Sigmoid colon (tissue), 4 donors: Measurements from ENCODE around the gene GRID1.

Source experiments
- POLR2AphosphoS5 ChIP-seq, 4 donors: sonication (generic); formaldehyde crosslinking; IDR thresholded peaks; one replicate each; pipeline ENCODE4 v1.6.1; 2017; ENCODE audit warnings: antibody characterized with exemption in 4 of 4
- TF ChIP-seq, protein P1 (sequence below), 4 experiments: fragments of 450-650 bp in 3 of 4; fragments of 200-600 bp in 1 of 4; IDR thresholded peaks; one replicate each; pipeline ENCODE4 v1.5.1; 2016 to 2019; ENCODE audit warnings: antibody characterized with exemption in 4 of 4, mild to moderate bottlenecking in 3 of 4, moderate library complexity in 2 of 4

- no peak for TF ChIP-seq POLR2AphosphoS5 (IDR thresholded peaks at IDR 0.05)
- TF ChIP-seq, protein P1, sequence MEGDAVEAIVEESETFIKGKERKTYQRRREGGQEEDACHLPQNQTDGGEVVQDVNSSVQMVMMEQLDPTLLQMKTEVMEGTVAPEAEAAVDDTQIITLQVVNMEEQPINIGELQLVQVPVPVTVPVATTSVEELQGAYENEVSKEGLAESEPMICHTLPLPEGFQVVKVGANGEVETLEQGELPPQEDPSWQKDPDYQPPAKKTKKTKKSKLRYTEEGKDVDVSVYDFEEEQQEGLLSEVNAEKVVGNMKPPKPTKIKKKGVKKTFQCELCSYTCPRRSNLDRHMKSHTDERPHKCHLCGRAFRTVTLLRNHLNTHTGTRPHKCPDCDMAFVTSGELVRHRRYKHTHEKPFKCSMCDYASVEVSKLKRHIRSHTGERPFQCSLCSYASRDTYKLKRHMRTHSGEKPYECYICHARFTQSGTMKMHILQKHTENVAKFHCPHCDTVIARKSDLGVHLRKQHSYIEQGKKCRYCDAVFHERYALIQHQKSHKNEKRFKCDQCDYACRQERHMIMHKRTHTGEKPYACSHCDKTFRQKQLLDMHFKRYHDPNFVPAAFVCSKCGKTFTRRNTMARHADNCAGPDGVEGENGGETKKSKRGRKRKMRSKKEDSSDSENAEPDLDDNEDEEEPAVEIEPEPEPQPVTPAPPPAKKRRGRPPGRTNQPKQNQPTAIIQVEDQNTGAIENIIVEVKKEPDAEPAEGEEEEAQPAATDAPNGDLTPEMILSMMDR (IDR thresholded peaks at IDR 0.05): no peak
These were observed 450.3 kb downstream of the GRID1 start for GRCh38 chr10:85916286-85916685.
